ENCODE measurements around the gene STMN3. TPM values are rescaled to one million over a fixed set of nuclear protein-coding genes. Genes with fewer than 3 reads are reported as not detected.

The STMN3 gene
- total RNA-seq, 1 experiment from 2014 or later: 15.8 TPM

DNA sequence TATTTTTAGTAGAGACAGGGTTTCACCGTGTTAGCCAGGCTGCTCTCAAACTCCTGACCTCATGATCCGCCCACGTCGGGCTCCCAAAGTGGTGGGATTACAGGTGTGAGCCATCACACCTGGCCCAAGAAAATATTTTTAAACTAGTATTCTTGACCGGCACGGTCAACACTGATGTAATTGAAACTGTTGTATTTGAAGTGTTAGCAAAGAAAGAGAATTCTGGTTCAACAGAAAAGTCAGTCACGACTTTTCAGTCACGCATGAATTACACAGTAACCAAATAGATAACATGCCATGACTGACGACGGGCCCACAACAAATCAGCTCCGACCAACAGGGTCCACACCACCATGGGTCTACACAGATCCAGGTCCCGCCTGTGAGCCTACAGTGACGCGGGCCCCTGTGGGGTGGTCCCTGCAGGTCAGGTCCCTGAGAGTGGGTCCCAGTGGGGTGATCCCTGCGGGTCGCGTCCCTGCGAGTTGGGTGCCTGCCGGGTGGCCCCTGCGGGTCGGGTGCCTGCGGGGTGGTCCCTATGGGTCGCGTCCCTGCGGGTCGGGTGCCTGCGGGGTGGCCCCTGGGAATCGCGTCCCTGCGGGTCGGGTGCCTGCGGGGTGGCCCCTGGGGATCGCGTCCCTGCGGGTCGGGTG lies 27.3 kb downstream of the STMN3 start:
- H3K9ac ChIP-seq (ENCODE audit: low read length): peak overlapping the region; percentile 100
- ChIA-PET CTCF (no interaction called here), POLR2A (ENCODE audit: unreplicated experiment) (no interaction called here)
- peaks cover 65% of the 10 kb centered on the region for H3K79me2 ChIP-seq (ENCODE audit: low read length)
- H2AFZ ChIP-seq (ENCODE audit: low read length): peak overlapping the region; percentile 72; the same call in 1 of the 2 replicates
- H3K27me3 ChIP-seq (ENCODE audit: low read length): no peaks in the 10 kb centered on the region
- H3K9me2 ChIP-seq (replicated peaks; ENCODE audit: low read length): no peaks in the 10 kb centered on the region
- 0 out of 2 replicates have a peak, but pooled peaks cover 3% of the 10 kb centered on the region for H3K36me3 ChIP-seq (ENCODE audit: low read depth, low read length)
- DNase-seq (peak; percentile 12), ATAC-seq (no peak)
- no peak for TF ChIP-seq EZH2 (IDR thresholded peaks at IDR 0.05; ENCODE audit: low read length, unreplicated experiment)
- H4K20me1 ChIP-seq (ENCODE audit: low read length): no peaks in the 10 kb centered on the region
- no peaks in the 10 kb centered on the region for H3K9me3 ChIP-seq (ENCODE audit: low read length)
- H3K4me1 ChIP-seq (ENCODE audit: insufficient read depth, low read length): peaks cover 14% of the 10 kb centered on the region
- H3K4me3 ChIP-seq (ENCODE audit: low read length): peak overlapping the region; percentile 83
- no peaks in the 10 kb centered on the region for H3F3A ChIP-seq (ENCODE audit: low read length, unreplicated experiment)
- no TSS peak for BruUV-seq (replicated peaks)
- peak overlapping the region; percentile 97 for H3K4me2 ChIP-seq (ENCODE audit: low read length)
- H3K27ac ChIP-seq (ENCODE audit: low read length): peak overlapping the region; percentile 75
- intact Hi-C loops (cut with micrococcal nuclease): loop anchor here (5.0 kb wide), 2 partner anchors 44 to 89 kb away; partner anchors contain the start of gene PTK6

DNA sequence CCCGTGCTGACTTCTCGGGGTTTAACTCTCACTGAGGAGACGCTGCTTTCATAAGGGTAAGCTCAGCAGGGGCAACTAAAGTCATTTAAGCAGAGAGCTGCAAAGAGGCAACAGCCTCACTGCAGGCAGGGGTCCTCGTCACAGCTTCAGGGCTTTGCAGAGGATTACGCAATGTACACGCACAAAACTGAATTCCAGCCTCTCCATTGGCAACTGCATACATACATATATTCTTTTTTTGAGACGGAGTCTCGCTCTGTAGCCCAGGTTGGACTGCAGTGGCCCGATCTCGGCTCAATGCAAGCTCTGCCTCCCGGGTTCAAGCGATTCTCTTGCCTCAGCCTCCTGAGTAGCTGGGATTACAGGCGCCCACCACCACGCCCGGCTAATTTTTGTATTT lies 28.7 kb downstream of the STMN3 start:
- no peaks in the 10 kb centered on the region for H3K27me3 ChIP-seq (ENCODE audit: low read length)
- no TSS peak for BruUV-seq (replicated peaks)
- ATAC-seq: no peak

DNA sequence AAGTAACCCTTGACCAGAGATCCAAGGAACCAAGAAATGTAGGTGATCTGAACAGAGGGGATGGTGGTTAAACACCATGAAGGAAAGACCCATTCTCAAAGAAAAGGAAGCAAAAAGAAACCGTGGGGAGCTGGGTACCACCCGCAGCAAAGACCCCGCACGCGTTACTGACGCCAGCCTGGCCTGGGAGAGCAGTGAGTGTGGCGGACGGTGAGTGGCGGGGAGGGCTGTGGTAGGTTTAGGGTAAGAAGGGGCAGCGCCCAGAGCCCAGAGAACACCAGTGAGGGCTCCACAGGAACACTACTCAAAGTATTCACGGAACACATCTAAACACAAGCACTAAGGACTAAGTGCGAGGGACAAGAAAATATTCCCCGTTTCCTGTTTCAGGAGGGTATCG lies 30.5 kb downstream of the STMN3 start:
- DNase-seq (no peak), ATAC-seq (no peak)
- ChIA-PET CTCF (no interaction called here), POLR2A (ENCODE audit: unreplicated experiment) (no interaction called here)
- no TSS peak for BruUV-seq (replicated peaks)
- peaks cover 7% of the 10 kb centered on the region; the same call in 1 of the 2 replicates for H3K4me1 ChIP-seq (ENCODE audit: insufficient read depth, low read length)
- peaks cover 65% of the 10 kb centered on the region for H3K79me2 ChIP-seq (ENCODE audit: low read length)
- no peak overlapping the region for H3K4me3 ChIP-seq (ENCODE audit: low read length)
- TF ChIP-seq, protein P1, sequence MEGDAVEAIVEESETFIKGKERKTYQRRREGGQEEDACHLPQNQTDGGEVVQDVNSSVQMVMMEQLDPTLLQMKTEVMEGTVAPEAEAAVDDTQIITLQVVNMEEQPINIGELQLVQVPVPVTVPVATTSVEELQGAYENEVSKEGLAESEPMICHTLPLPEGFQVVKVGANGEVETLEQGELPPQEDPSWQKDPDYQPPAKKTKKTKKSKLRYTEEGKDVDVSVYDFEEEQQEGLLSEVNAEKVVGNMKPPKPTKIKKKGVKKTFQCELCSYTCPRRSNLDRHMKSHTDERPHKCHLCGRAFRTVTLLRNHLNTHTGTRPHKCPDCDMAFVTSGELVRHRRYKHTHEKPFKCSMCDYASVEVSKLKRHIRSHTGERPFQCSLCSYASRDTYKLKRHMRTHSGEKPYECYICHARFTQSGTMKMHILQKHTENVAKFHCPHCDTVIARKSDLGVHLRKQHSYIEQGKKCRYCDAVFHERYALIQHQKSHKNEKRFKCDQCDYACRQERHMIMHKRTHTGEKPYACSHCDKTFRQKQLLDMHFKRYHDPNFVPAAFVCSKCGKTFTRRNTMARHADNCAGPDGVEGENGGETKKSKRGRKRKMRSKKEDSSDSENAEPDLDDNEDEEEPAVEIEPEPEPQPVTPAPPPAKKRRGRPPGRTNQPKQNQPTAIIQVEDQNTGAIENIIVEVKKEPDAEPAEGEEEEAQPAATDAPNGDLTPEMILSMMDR (conservative IDR thresholded peaks at IDR 0.05; ENCODE audit: low read depth, low read length): no peak
- TF ChIP-seq EZH2 (IDR thresholded peaks at IDR 0.05; ENCODE audit: low read length, unreplicated experiment) (no peak), EZH2phosphoT487 (IDR thresholded peaks at IDR 0.05; ENCODE audit: borderline replicate concordance, low read length) (no peak)
- no peak overlapping the region for H3K4me2 ChIP-seq (ENCODE audit: low read length)
- intact Hi-C loops (cut with micrococcal nuclease): no loop called here
- H3F3A ChIP-seq (ENCODE audit: low read length, unreplicated experiment): no peaks in the 10 kb centered on the region
- no peak overlapping the region for H3K27ac ChIP-seq (ENCODE audit: low read length)
- no peaks in the 10 kb centered on the region for H3K27me3 ChIP-seq (ENCODE audit: low read length)
- H4K20me1 ChIP-seq (ENCODE audit: low read length): no peaks in the 10 kb centered on the region
- H3K9ac ChIP-seq (ENCODE audit: low read length): no peak overlapping the region
- no peaks in the 10 kb centered on the region for H3K9me3 ChIP-seq (ENCODE audit: low read length)
- H2AFZ ChIP-seq (ENCODE audit: low read length): no peak overlapping the region
- no peaks in the 10 kb centered on the region for H3K36me3 ChIP-seq (ENCODE audit: low read depth, low read length)
- no peaks in the 10 kb centered on the region for H3K9me2 ChIP-seq (replicated peaks; ENCODE audit: low read length)

More for the DNA sequence above, 28.7 kb downstream of the STMN3 start:
- no peak overlapping the region for H3K27ac ChIP-seq (ENCODE audit: low read length)
- DNase-seq: no peak
- POLR2A ChIA-PET (ENCODE audit: unreplicated experiment): no interaction called here
- no peak overlapping the region for H3K4me3 ChIP-seq (ENCODE audit: low read length)
- H3K4me2 ChIP-seq (ENCODE audit: low read length): no peak overlapping the region
- H3K4me1 ChIP-seq (ENCODE audit: insufficient read depth, low read length): peaks cover 14% of the 10 kb centered on the region
- peaks cover 76% of the 10 kb centered on the region for H3K79me2 ChIP-seq (ENCODE audit: low read length)
- no peak overlapping the region for H3K9ac ChIP-seq (ENCODE audit: low read length)
- H3F3A ChIP-seq (ENCODE audit: low read length, unreplicated experiment): no peaks in the 10 kb centered on the region
- intact Hi-C loops (cut with micrococcal nuclease): no loop called here
- no peaks in the 10 kb centered on the region for H3K9me2 ChIP-seq (replicated peaks; ENCODE audit: low read length)
- no peak overlapping the region for H2AFZ ChIP-seq (ENCODE audit: low read length)
- H3K36me3 ChIP-seq (ENCODE audit: low read depth, low read length): 0 out of 2 replicates have a peak, but pooled peaks cover 3% of the 10 kb centered on the region
- no peak for TF ChIP-seq EZH2 (IDR thresholded peaks at IDR 0.05; ENCODE audit: low read length, unreplicated experiment)
- TF ChIP-seq, protein P1 (conservative IDR thresholded peaks at IDR 0.05; ENCODE audit: low read depth, low read length): no peak
- no peak for TF ChIP-seq EZH2phosphoT487 (IDR thresholded peaks at IDR 0.05; ENCODE audit: borderline replicate concordance, low read length)
- H3K9me3 ChIP-seq (ENCODE audit: low read length): no peaks in the 10 kb centered on the region
- CTCF ChIA-PET: no interaction called here
- H4K20me1 ChIP-seq (ENCODE audit: low read length): no peaks in the 10 kb centered on the region

Measured in PC-3 (cell line).